HG03066 (cell line): ENCODE results near the gene APRT.

Experiments
- ATAC-seq: cut with Tn5 transposase; IDR thresholded peaks from one replicate; pipeline ENCODE4 v1.9.1; 2021; ENCODE audit warnings: low read depth; ENCODE audit not compliant: unreplicated experiment

The APRT gene

DNA sequence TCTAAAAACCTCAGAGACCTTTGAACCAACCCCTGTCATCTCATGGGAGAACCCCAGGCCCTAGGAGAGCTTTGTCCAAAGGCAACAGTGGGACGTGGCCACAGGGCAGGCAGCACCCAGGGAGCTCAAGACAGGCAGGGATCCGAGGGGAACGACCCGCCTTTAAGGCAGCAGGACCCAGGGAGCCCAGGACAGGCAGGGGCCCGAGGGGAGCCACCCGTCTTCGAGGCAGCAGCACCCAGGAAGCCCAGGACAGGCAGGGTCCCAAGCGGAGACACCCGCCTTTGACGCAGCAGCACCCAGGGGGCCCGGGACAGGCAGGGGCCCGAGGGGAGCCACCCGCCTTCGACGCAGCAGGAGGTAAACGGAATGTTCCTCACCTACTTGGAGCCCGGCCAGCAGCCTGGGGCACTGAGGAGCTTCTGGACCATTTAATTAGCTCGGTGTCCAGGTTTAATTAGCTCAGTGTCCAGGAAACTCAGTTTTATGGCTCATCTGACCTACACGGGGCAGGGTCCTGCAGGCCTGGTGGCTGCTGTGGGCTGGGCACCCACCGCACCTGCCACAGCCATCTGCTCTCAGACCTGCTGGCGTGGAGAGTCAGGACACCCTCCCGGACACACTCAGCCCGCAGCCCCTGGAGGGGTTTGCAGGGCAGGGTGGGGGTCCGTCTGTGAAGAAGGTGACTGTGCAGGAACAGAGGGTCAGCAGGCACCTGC lies 51.1 kb downstream of the APRT start:
- ATAC-seq = no peak

DNA sequence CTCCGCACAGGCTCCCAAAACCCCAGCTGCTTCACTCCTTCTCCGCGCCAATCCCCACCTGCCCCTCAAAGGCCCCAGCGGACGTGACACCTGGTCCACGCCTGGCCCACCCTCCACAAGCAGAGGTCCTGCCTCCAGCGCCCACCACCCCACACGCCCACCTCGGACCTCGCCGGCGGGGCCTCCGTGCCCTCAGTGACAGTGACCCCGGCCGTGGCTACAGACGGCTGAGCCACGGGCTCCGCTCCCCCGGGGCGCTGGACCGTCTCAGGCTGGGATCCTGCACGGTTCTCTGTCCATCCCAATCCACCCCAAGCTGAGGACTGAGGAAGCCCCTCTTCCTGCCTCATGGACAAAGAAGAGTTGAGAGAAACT lies 51.8 kb downstream of the APRT start:
- ATAC-seq = no peak
